Esophagus squamous epithelium (tissue), 5 donors: ENCODE measurements around the gene USP17L30. TPM values are rescaled to one million over a fixed set of nuclear protein-coding genes. Genes with fewer than 3 reads are reported as not detected.
"Not testable (repeated sequence)": the region's sequence is repeated elsewhere in the genome, so short reads cannot be mapped to it uniquely, and the experiment has no call there.

Source experiments
- DNase-seq: peaks from one replicate; lab custom pipeline; 2025; lab: John Stamatoyannopoulos, UW
- H3K27ac ChIP-seq, 4 donors: fragments of 200-600 bp; sonication (generic); one replicate each; pipeline ENCODE4 v1.5.1; 2016 to 2019; ENCODE audit warnings: mild to moderate bottlenecking in 1 of 4
- H3K27me3 ChIP-seq, 4 donors: fragments of 200-600 bp; sonication (generic); 1 replicate in 3 of 4; 2 replicates in 1 of 4; pipeline versions ENCODE4 v1.5.1 to v1.6.0; 2017 to 2021; ENCODE audit warnings: antibody characterized with exemption in 1 of 4
- H3K36me3 ChIP-seq, 3 donors: fragments of 200-600 bp; sonication (generic); one replicate each; pipeline ENCODE4 v1.5.1; 2016 to 2019
- H3K4me1 ChIP-seq, 3 donors: fragments of 200-600 bp; sonication (generic); one replicate each; pipeline ENCODE4 v1.5.1; 2017 to 2019
- H3K4me3 ChIP-seq, 4 donors: fragments of 200-600 bp; sonication (generic); 1 replicate in 3 of 4; 2 replicates in 1 of 4; pipeline ENCODE4 v1.5.1; 2016 to 2019; ENCODE audit warnings: mild to moderate bottlenecking in 2 of 4, moderate library complexity in 1 of 4
- H3K9me3 ChIP-seq, 3 donors: fragments of 200-600 bp; sonication (generic); one replicate each; pipeline ENCODE4 v1.5.1; 2016 to 2019
- WGBS, 2 donors: methylation state at CpG; one replicate each; pipeline ENCODE4 v1.1.5; 2018; 5-methylcytosine and 5-hydroxymethylcytosine counted together
- intact Hi-C: fragments of 100-400 bp; cut with DNase I; formaldehyde crosslinking; loops from one replicate; pipeline ENCODE4 v1.15.0; 2022
- total RNA-seq, 4 donors: library from RNA; depleted of rRNA; stranded (reverse); fragments of >200 nt; gene quantifications; one replicate each; pipeline ENCODE4 v1.1.0, GENCODE V29; 2016
- donor health status: DM: yes; HTN: yes; CAD: no.

USP17L30 gene
- total RNA-seq = not detected

- H3K27me3 ChIP-seq, DNase-seq: not testable (repeated sequence)
- no CpG with 5 or more reads among the region's 15 CpGs for whole genome bisulfite sequencing, 2 donors
Measured at GRCh38 chr4:9362829-9363228, at the start of gene USP17L30. TSS of gene USP17L30 (plus strand) at chr4:9363129. CDS start at chr4:9363129, 0 bp downstream.

GRCh38 chr4:9324191-9324590 lies 38.7 kb upstream of the USP17L30 start:
- H3K27me3 ChIP-seq, DNase-seq, H3K9me3 ChIP-seq, intact Hi-C loops, H3K27ac ChIP-seq, H3K36me3 ChIP-seq, H3K4me3 ChIP-seq, H3K4me1 ChIP-seq: not testable (repeated sequence)
- WGBS, 2 donors = 80 to 83% methylated on average over 4 to 5 of the region's 13 CpGs

More at GRCh38 chr4:9362829-9363228, at the start of gene USP17L30:
- intact Hi-C loops, H3K9me3 ChIP-seq, H3K4me3 ChIP-seq, H3K4me1 ChIP-seq, H3K27ac ChIP-seq, H3K36me3 ChIP-seq: not testable (repeated sequence)

GRCh38 chr4:9324865-9325264 lies 38.1 kb upstream of the USP17L30 start, which contains the start of gene USP17L24:
TSS of gene USP17L24 (plus strand) at chr4:9325165. CDS start at chr4:9325165, 0 bp downstream.
- DNase-seq, intact Hi-C loops, H3K27me3 ChIP-seq, H3K4me3 ChIP-seq, H3K27ac ChIP-seq, H3K9me3 ChIP-seq, H3K36me3 ChIP-seq, H3K4me1 ChIP-seq: not testable (repeated sequence)
- no CpG with 5 or more reads among the region's 15 CpGs for WGBS, 2 donors

- no CpG with 5 or more reads among the region's 15 CpGs for WGBS, 2 donors
- intact Hi-C loops, DNase-seq, H3K9me3 ChIP-seq, H3K36me3 ChIP-seq, H3K27me3 ChIP-seq, H3K4me3 ChIP-seq, H3K4me1 ChIP-seq, H3K27ac ChIP-seq: not testable (repeated sequence)
Measured at GRCh38 chr4:9329611-9330010, 33.3 kb upstream of the USP17L30 start, which contains the start of gene USP17L25. TSS of gene USP17L25 (plus strand) at chr4:9329911. CDS start at chr4:9329911, 0 bp downstream.

- H3K27me3 ChIP-seq, intact Hi-C loops: not testable (repeated sequence)
- no CpG with 5 or more reads among the region's 15 CpGs for WGBS, 2 donors
Measured at GRCh38 chr4:9334358-9334757, 28.6 kb upstream of the USP17L30 start, which contains the start of gene USP17L26. TSS of gene USP17L26 (plus strand) at chr4:9334658. CDS start at chr4:9334658, 0 bp downstream.

GRCh38 chr4:9339103-9339502 lies 23.8 kb upstream of the USP17L30 start, which contains the start of gene USP17L5:
TSS of gene USP17L5 (plus strand) at chr4:9339403. CDS start at chr4:9339403, 0 bp downstream.
- intact Hi-C loops, H3K27me3 ChIP-seq, DNase-seq, H3K4me1 ChIP-seq, H3K4me3 ChIP-seq, H3K36me3 ChIP-seq, H3K9me3 ChIP-seq, H3K27ac ChIP-seq: not testable (repeated sequence)
- no CpG with 5 or more reads among the region's 15 CpGs for WGBS, 2 donors

More at GRCh38 chr4:9334358-9334757, 28.6 kb upstream of the USP17L30 start, which contains the start of gene USP17L26:
- not testable (repeated sequence) for H3K4me1 ChIP-seq, H3K9me3 ChIP-seq, H3K36me3 ChIP-seq, DNase-seq, H3K4me3 ChIP-seq, H3K27ac ChIP-seq

GRCh38 chr4:9343848-9344247 lies 19.1 kb upstream of the USP17L30 start, which contains the start of gene USP17L27:
TSS of gene USP17L27 (plus strand) at chr4:9344148. CDS start at chr4:9344148, 0 bp downstream.
- intact Hi-C loops, H3K36me3 ChIP-seq, H3K4me3 ChIP-seq, H3K27ac ChIP-seq, H3K9me3 ChIP-seq, DNase-seq, H3K4me1 ChIP-seq, H3K27me3 ChIP-seq: not testable (repeated sequence)
- no CpG with 5 or more reads among the region's 15 CpGs for WGBS, 2 donors

GRCh38 chr4:9348593-9348992 lies 14.3 kb upstream of the USP17L30 start, which contains the start of gene USP17L28:
TSS of gene USP17L28 (plus strand) at chr4:9348893. CDS start at chr4:9348893, 0 bp downstream.
- DNase-seq, H3K9me3 ChIP-seq, H3K4me1 ChIP-seq, H3K36me3 ChIP-seq, intact Hi-C loops, H3K27me3 ChIP-seq, H3K4me3 ChIP-seq, H3K27ac ChIP-seq: not testable (repeated sequence)
- no CpG with 5 or more reads among the region's 15 CpGs for WGBS, 2 donors

- H3K9me3 ChIP-seq, H3K4me1 ChIP-seq, intact Hi-C loops, H3K4me3 ChIP-seq, H3K27ac ChIP-seq, H3K36me3 ChIP-seq, DNase-seq, H3K27me3 ChIP-seq: not testable (repeated sequence)
- WGBS, 2 donors = no CpG with 5 or more reads among the region's 18 CpGs
Measured at GRCh38 chr4:9350866-9351265, 12.1 kb upstream of the USP17L30 start.

- DNase-seq, intact Hi-C loops, H3K4me1 ChIP-seq, H3K36me3 ChIP-seq, H3K27me3 ChIP-seq, H3K4me3 ChIP-seq, H3K27ac ChIP-seq, H3K9me3 ChIP-seq: not testable (repeated sequence)
- no CpG with 5 or more reads among the region's 15 CpGs for WGBS, 2 donors
Measured at GRCh38 chr4:9353338-9353737, 9.6 kb upstream of the USP17L30 start, which contains the start of gene USP17L29. TSS of gene USP17L29 (plus strand) at chr4:9353638. CDS start at chr4:9353638, 0 bp downstream.

- H3K9me3 ChIP-seq, intact Hi-C loops, H3K4me3 ChIP-seq, H3K27me3 ChIP-seq, H3K27ac ChIP-seq, H3K36me3 ChIP-seq, H3K4me1 ChIP-seq, DNase-seq: not testable (repeated sequence)
- 57% methylated on average over 1 of the region's 1 CpG; no CpG with 5 or more reads in 1 of the 2 donors for WGBS, 2 donors
Measured at GRCh38 chr4:9379881-9380280, 17.0 kb downstream of the USP17L30 start.
